ENCODE results near the gene TTLL11.

GRCh38 chr9:121942313-121942712 lies 150.8 kb downstream of the TTLL11 start:
- TF ChIP-seq, protein P1, sequence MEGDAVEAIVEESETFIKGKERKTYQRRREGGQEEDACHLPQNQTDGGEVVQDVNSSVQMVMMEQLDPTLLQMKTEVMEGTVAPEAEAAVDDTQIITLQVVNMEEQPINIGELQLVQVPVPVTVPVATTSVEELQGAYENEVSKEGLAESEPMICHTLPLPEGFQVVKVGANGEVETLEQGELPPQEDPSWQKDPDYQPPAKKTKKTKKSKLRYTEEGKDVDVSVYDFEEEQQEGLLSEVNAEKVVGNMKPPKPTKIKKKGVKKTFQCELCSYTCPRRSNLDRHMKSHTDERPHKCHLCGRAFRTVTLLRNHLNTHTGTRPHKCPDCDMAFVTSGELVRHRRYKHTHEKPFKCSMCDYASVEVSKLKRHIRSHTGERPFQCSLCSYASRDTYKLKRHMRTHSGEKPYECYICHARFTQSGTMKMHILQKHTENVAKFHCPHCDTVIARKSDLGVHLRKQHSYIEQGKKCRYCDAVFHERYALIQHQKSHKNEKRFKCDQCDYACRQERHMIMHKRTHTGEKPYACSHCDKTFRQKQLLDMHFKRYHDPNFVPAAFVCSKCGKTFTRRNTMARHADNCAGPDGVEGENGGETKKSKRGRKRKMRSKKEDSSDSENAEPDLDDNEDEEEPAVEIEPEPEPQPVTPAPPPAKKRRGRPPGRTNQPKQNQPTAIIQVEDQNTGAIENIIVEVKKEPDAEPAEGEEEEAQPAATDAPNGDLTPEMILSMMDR (IDR thresholded peaks at IDR 0.05; ENCODE audit: insufficient read depth, low read depth, low read length), result no peak
- no peak for TF ChIP-seq EZH2 (IDR thresholded peaks at IDR 0.05; ENCODE audit: insufficient read depth, low read length)
